ENCODE data around the gene SPATC1L.
"Not testable (repeated sequence)": the region's sequence is repeated elsewhere in the genome, so short reads cannot be mapped to it uniquely, and the experiment has no call there.

The SPATC1L gene

GRCh38 chr21:46199436-46200373 is 15.4 kb upstream of the SPATC1L start:
- no peak for DNase-seq

GRCh38 chr21:46196733-46197132 is 12.5 kb upstream of the SPATC1L start:
- DNase-seq: no peak

- DNase-seq: no peak
Observed at GRCh38 chr21:46195595-46196195, 11.4 kb upstream of the SPATC1L start.

- no peak for DNase-seq
Observed at GRCh38 chr21:46194374-46195334, 10.4 kb upstream of the SPATC1L start.

- DNase-seq: no peak
Observed at GRCh38 chr21:46193829-46194373, 9.6 kb upstream of the SPATC1L start.

DNA sequence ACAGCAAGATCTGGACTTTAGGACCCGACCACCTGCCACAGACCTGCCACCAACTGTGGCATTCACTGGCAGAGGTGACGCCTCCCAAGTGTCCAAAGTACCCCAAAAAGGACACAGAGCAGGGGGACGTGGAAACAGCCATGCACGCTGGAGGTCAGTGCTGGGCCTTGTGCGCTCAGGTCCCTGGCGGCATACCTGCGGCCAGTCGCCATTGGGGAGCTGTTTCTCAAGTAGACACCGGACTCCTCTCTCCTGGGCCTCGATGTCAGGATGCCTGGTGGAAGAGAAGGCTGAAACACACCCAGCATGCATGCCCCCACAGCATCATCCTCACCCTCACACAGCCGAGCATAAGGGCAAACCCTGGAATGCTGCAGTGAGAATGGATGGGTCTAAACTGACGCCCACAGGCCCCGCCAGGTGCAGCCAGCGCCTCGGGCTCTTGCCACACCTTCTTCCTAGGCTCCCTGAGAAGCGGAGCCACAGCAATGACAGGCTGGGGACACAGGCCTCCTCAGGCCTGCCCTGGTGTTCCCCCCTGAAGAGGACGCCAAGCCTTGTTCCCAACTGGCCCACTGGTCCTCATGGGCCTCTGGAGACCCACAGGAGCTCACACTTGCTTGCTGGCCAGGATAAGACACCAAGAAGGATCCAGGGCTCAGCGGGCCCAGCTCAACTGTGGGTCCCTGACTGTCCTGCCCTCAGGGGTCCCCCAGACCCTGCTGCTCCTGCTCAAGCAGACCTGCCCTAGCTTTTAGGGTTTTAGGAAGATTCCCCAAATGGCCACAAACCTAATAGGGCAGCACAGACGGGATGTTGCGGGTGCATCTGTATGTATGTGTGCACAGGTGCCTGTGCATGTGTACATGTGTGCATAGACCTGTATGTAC is 7.7 kb upstream of the SPATC1L start:
- no peak for DNase-seq

GRCh38 chr21:46191257-46191685 is 7.0 kb upstream of the SPATC1L start:
- no peak for DNase-seq

DNA sequence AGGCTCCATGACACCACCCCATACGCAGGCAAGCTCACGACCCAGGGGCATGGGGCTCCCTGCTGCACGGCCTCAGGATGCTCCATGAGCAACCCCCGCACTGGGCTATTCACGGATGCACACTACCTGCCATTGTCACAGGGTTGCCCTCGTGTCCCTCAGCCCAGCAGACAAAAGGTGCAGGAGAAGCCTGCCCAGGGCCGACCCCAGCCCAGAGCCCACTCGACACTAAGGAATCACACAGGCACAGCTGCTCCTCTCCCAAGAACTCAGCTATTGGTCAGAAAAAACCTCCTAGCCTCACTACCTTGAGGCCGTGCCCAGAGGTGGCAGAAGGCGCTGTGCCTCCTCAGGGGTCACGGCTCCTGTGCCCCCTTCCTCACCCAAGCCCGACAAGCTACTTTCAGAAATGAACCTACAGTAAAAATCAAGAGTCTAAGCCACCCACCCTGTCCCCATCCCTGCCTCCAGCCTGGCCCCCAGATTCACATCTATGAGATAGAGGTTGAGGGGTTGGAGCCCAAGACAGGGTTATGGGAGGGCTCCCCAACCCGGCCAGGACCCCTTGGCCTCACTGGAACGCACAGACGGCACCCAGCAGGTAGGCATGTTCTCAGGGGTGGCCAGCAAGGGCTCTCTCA is 6.4 kb upstream of the SPATC1L start:
- DNase-seq: no peak

GRCh38 chr21:46189959-46190490 is 5.8 kb upstream of the SPATC1L start:
- DNase-seq: no peak

DNA sequence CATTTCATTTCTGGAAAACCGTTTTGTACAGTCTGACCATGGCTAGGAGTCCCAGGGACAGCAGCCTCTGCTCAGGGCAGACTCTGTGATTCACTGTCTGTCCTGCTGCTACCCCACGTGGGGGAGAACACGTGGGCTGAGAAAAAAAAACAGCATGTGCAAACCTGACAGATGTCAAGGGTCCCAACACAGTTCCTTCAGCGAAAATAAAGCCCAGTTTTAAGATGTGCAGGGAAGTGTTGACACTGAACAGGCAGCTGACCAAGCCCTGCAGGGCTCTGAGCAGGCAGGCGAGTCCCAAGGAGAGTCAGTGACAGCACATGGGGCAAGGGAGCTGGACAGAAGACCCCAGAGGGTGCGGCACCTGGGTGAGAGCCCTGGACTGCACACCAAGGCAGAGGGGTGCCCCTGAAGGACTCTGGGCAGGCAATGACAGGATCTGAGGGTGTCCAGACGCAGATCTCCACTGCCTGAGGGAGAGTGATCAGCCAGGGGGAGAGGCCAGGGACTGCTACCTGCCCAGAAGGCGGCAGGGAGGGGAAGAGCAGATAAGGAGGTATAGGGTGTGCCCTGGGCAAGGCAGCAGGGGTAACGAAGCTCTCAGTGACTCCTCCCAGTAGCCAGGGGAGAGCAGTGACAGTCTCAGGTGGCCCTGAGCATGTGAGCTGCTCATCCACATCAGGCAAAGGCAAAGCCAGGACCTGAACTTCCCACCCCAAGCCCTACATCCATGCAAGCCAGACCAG is 5.1 kb upstream of the SPATC1L start:
- DNase-seq: no peak

GRCh38 chr21:46188226-46189212 is 4.3 kb upstream of the SPATC1L start:
- no peak for DNase-seq

- DNase-seq: no peak
Observed at GRCh38 chr21:46187814-46188213, 3.6 kb upstream of the SPATC1L start.

DNA sequence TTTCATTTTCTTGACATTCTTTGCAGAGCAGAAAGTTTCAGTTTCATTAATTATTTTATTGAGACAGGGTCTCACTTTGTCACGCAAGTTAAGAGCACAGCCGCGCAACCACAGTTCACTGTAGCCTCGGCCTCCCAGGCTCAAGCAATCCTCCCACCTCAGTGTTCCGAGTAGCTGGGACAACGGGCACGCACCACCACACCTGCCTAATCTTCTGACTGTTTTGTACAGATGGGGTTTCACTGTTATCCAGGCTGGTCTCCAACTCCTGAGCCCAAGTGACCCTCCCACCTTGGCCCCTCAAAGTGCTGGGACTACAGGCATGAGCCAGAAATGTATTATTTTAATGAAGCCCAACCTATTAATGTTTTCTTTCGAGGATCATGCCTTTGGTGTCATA is 3.0 kb upstream of the SPATC1L start:
- no peak for DNase-seq

- no peak for DNase-seq
Observed at GRCh38 chr21:46185716-46186115, 1.5 kb upstream of the SPATC1L start.

GRCh38 chr21:46184625-46185555 is 631 bp upstream of the SPATC1L start:
- DNase-seq: peak; percentile 60

DNA sequence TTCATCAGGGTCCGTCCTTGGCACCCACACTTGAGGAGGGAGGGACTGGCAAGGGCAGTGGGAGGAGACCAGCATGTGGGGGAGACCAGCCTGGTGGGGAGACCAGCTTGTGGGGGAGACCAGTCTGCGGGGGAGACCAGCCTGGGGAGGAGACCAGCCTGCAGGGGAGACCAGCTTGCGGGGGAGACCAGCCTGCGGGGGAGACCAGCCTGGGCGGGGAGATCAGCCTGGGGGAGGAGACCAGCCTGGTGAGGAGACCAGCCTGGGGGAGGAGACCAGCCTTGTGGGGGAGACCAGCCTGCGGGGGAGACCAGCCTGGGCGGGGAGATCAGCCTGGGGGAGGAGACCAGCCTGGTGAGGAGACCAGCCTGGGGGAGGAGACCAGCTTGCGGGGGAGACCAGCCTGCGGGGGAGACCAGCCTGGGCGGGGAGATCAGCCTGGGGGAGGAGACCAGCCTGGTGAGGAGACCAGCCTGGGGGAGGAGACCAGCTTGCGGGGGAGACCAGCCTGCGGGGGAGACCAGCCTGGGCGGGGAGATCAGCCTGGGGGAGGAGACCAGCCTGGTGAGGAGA is 836 bp downstream of the SPATC1L start:
- not testable (repeated sequence) for DNase-seq

All from NCI-H1092 treated with DMSO at 0.1 percent for 48 hours (cell line).